ENCODE measurements around the gene DEFB121. TPM values are rescaled to one million over a fixed set of nuclear protein-coding genes. Genes with fewer than 3 reads are reported as not detected.

Gene DEFB121
- total RNA-seq, 1 experiment from 2014 or later, result not detected

GRCh38 chr20:31452575-31452974 lies 46.6 kb upstream of the DEFB121 start (continued):
- TF ChIP-seq RAD21 (IDR thresholded peaks at IDR 0.05; ENCODE audit: low read depth) (no peak), SRF (IDR thresholded peaks at IDR 0.05; ENCODE audit: low read depth) (no peak), MAX (IDR thresholded peaks at IDR 0.05) (no peak), SP1 (IDR thresholded peaks at IDR 0.05; ENCODE audit: low read depth) (no peak), JUND (IDR thresholded peaks at IDR 0.05) (no peak), ZFX (IDR thresholded peaks at IDR 0.05) (no peak), ZNF274 (IDR thresholded peaks at IDR 0.05; ENCODE audit: low read depth, low read length) (no peak), CEBPB (IDR thresholded peaks at IDR 0.05; ENCODE audit: low read depth) (no peak), EZH2phosphoT487 (IDR thresholded peaks at IDR 0.05; ENCODE audit: borderline replicate concordance) (no peak), YY1 (IDR thresholded peaks at IDR 0.05; ENCODE audit: extremely low read depth, insufficient replicate concordance, low read depth, low read length) (no peak), POLR2A (IDR thresholded peaks at IDR 0.05; ENCODE audit: borderline replicate concordance, extremely low read depth, insufficient read depth, insufficient read length) (no peak), EGR1 (IDR thresholded peaks at IDR 0.05; ENCODE audit: low read depth) (no peak)

DNA sequence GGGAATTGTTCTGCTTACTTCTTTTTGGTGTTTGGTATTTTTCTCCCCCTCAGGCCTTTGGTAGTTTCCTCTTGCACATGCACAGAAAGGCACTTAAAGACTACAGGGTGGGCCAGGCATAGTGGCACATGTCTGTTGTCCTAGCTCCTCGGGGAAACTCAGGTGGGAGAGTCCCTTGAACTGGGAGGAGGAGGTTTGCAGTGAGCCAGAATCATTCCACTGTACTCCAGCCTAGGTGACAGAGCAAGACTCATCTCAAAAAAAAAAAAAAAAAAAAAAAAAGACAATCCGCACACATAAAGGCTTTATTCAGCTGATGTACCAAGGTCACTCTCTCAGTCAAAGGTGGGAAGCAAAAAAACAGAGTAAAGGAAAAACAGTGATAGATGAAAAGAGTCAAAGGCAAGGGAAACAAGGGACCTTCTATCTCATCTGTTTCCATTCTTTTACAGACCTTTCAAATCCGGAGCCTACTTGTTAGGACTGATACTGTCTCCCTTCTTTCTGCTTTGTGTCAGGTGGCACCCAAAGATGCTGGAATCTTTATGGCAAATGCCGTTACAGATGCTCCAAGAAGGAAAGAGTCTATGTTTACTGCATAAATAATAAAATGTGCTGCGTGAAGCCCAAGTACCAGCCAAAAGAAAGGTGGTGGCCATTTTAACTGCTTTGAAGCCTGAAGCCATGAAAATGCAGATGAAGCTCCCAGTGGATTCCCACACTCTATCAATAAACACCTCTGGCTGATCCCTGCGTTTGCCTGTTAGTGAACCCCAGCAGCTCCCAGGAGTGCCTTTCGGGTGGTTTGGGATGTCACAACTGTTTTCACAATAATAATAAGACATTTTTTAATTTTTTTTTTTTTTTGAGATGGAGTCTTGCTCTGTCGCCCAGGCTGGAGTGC lies 43.7 kb upstream of the DEFB121 start:
- ChIA-PET POLR2A (no interaction called here), CTCF (interaction anchor here (1.5 to 2.2 kb wide), 2 partner anchors 9 to 37 kb away, joined by 4 to 10 read pairs; partner anchors contain the start of gene DEFB123), RAD21 (ENCODE audit: low non-redundant PET in 1 of 2, low total read pairs in 2 of 2, uncharacterized antibody in 2 of 2, unreplicated experiment in 2 of 2) (no interaction called here)
- Histone ChIP-seq H3K4me1 (ENCODE audit: control insufficient read depth in 1 of 2, insufficient read depth in 2 of 2, low read length in 2 of 2) (no peaks in the 10 kb centered on the region), H3K27ac (ENCODE audit: low read depth, low read length) (no peak overlapping the region), H3K4me3 (replicated peaks in 1 of 2; ENCODE audit: low read depth in 1 of 2, low read length in 2 of 2) (no peak overlapping the region), H3K9me3 (ENCODE audit: control insufficient read depth in 1 of 2, insufficient read depth in 1 of 2, low read depth in 1 of 2, low read length in 2 of 2) (no peaks in the 10 kb centered on the region), H3K9ac (ENCODE audit: low read length) (no peak overlapping the region), H2AFZ (ENCODE audit: low read depth, low read length, poor library complexity, severe bottlenecking) (no peak overlapping the region), H4K20me1 (ENCODE audit: insufficient read depth) (no peaks in the 10 kb centered on the region), H3K9me2 (ENCODE audit: insufficient read depth) (no peaks in the 10 kb centered on the region), H3K4me2 (ENCODE audit: low read length) (no peak overlapping the region), H3K27me3 (ENCODE audit: insufficient read depth, low read length) (no peaks in the 10 kb centered on the region), H3K36me3 (ENCODE audit: control insufficient read depth in 1 of 2, insufficient read depth in 2 of 2, low read length in 2 of 2) (no peaks in the 10 kb centered on the region), H3K79me2 (ENCODE audit: insufficient read depth, low read length) (no peaks in the 10 kb centered on the region)
- no peak for ATAC-seq
- no TSS peak for BruUV-seq (replicated peaks)
- DNase-seq (ENCODE audit: low read depth, low spot score), result no peak
- intact Hi-C loops (cut with micrococcal nuclease), result loop anchor here (5.0 kb wide), 1 partner anchor 163 kb away; no protein-coding TSS in a partner anchor
- TF ChIP-seq CTCF (IDR thresholded peaks at IDR 0.05 in 2 of 3, conservative IDR thresholded peaks at IDR 0.05 in 1 of 3; ENCODE audit: borderline replicate concordance in 1 of 3, insufficient read depth in 1 of 3, low read depth in 2 of 3, low read length in 2 of 3) (no peak), POLR2AphosphoS5 (IDR thresholded peaks at IDR 0.05; ENCODE audit: low read depth, low read length) (no peak), ZNF274 (IDR thresholded peaks at IDR 0.05; ENCODE audit: low read depth, low read length) (no peak), REST (IDR thresholded peaks at IDR 0.05; ENCODE audit: low read depth) (no peak), POLR2A (IDR thresholded peaks at IDR 0.05; ENCODE audit: borderline replicate concordance, extremely low read depth, insufficient read depth, insufficient read length) (no peak), ELF1 (IDR thresholded peaks at IDR 0.05; ENCODE audit: borderline replicate concordance, low read depth) (no peak), RAD21 (IDR thresholded peaks at IDR 0.05; ENCODE audit: low read depth) (no peak), CBX3 (IDR thresholded peaks at IDR 0.05; ENCODE audit: low read depth) (no peak), TCF7L2 (IDR thresholded peaks at IDR 0.05; ENCODE audit: borderline replicate concordance, extremely low read depth, insufficient read depth, insufficient read length) (no peak), EZH2 (IDR thresholded peaks at IDR 0.05) (no peak), CEBPB (IDR thresholded peaks at IDR 0.05; ENCODE audit: low read depth) (no peak), EGR1 (IDR thresholded peaks at IDR 0.05; ENCODE audit: low read depth) (no peak), YY1 (IDR thresholded peaks at IDR 0.05; ENCODE audit: extremely low read depth, insufficient replicate concordance, low read depth, low read length) (no peak)

Measured in HCT116 (cell line).